SW 1271 (cell line): ENCODE data around the gene ZFYVE21.
A peak's percentile ranks its signal among the peaks of the same experiment; 100 is the strongest.
"Not testable (repeated sequence)": the region's sequence is repeated elsewhere in the genome, so short reads cannot be mapped to it uniquely, and the experiment has no call there.

Source experiments
- DNase-seq, 2 experiments: peaks; one replicate each; lab custom pipeline; 2025; lab: John Stamatoyannopoulos, UW

Gene ZFYVE21

GRCh38 chr14:103715052-103716000 lies at the start of gene ZFYVE21, which contains the start of gene XRCC3:
Gene ZFYVE21 (plus strand): TSS chr14:103715810. CDS start chr14:103715842, 32 bp downstream.
Gene XRCC3 (minus strand): TSS chr14:103715451. CDS start chr14:103711087, 4,364 bp downstream.
- peak; percentile 97 to 100 for DNase-seq

GRCh38 chr14:103667671-103668070 lies 47.9 kb upstream of the ZFYVE21 start:
- DNase-seq = no peak

GRCh38 chr14:103668117-103668516 lies 47.5 kb upstream of the ZFYVE21 start:
- DNase-seq = no peak

GRCh38 chr14:103669370-103669769 lies 46.2 kb upstream of the ZFYVE21 start:
- DNase-seq = no peak

GRCh38 chr14:103671911-103672310 lies 43.7 kb upstream of the ZFYVE21 start:
- DNase-seq = no peak

- no peak for DNase-seq
These were observed 39.7 kb upstream of the ZFYVE21 start for GRCh38 chr14:103675957-103676356.

- DNase-seq = no peak
These were observed 38.5 kb upstream of the ZFYVE21 start for GRCh38 chr14:103676881-103677675.

- no peak for DNase-seq
These were observed 36.3 kb upstream of the ZFYVE21 start for GRCh38 chr14:103679351-103679750.

- no peak for DNase-seq
These were observed 34.9 kb upstream of the ZFYVE21 start for GRCh38 chr14:103680491-103681231.

- DNase-seq = no peak
These were observed 32.5 kb upstream of the ZFYVE21 start for GRCh38 chr14:103683139-103683538.

- no peak for DNase-seq
These were observed 31.1 kb upstream of the ZFYVE21 start for GRCh38 chr14:103684471-103684870.

GRCh38 chr14:103684871-103685270 lies 30.7 kb upstream of the ZFYVE21 start:
- DNase-seq = no peak

GRCh38 chr14:103685276-103686211 lies 30.1 kb upstream of the ZFYVE21 start:
- DNase-seq = no peak

- DNase-seq = no peak
These were observed 28.7 kb upstream of the ZFYVE21 start for GRCh38 chr14:103686831-103687485.

- no peak for DNase-seq
These were observed 27.9 kb upstream of the ZFYVE21 start for GRCh38 chr14:103687712-103688111.

GRCh38 chr14:103688441-103688840 lies 27.2 kb upstream of the ZFYVE21 start:
- DNase-seq = no peak

GRCh38 chr14:103688906-103689902 lies 26.4 kb upstream of the ZFYVE21 start:
- DNase-seq = no peak

- no peak for DNase-seq
These were observed 25.3 kb upstream of the ZFYVE21 start for GRCh38 chr14:103690332-103690731.

- not testable (repeated sequence) for DNase-seq
These were observed 24.0 kb upstream of the ZFYVE21 start for GRCh38 chr14:103691655-103692054.
